Measurements from ENCODE around the gene NPC2.

GRCh38 chr14:74509587-74510222 lies 16.6 kb upstream of the NPC2 start:
- TF ChIP-seq, protein P1, sequence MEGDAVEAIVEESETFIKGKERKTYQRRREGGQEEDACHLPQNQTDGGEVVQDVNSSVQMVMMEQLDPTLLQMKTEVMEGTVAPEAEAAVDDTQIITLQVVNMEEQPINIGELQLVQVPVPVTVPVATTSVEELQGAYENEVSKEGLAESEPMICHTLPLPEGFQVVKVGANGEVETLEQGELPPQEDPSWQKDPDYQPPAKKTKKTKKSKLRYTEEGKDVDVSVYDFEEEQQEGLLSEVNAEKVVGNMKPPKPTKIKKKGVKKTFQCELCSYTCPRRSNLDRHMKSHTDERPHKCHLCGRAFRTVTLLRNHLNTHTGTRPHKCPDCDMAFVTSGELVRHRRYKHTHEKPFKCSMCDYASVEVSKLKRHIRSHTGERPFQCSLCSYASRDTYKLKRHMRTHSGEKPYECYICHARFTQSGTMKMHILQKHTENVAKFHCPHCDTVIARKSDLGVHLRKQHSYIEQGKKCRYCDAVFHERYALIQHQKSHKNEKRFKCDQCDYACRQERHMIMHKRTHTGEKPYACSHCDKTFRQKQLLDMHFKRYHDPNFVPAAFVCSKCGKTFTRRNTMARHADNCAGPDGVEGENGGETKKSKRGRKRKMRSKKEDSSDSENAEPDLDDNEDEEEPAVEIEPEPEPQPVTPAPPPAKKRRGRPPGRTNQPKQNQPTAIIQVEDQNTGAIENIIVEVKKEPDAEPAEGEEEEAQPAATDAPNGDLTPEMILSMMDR (conservative IDR thresholded peaks at IDR 0.05; ENCODE audit: low read length), result no peak
- no peak for TF ChIP-seq EZH2phosphoT487 (IDR thresholded peaks at IDR 0.05; ENCODE audit: borderline replicate concordance)

Measured in Loucy (cell line).